ENCODE results near the gene LHFPL5. TPM values are rescaled to one million over a fixed set of nuclear protein-coding genes. Genes with fewer than 3 reads are reported as not detected.
A peak's percentile ranks its signal among the peaks of the same experiment; 100 is the strongest.

LHFPL5 gene
- not detected for total RNA-seq
- 0.11 TPM for polyA plus RNA-seq (2013, experiment 1 of 2)
- not detected for polyA plus RNA-seq (2013, experiment 2 of 2)
- long read RNA-seq, experiment 1, result 0 reads
- long read RNA-seq, experiment 2, result 0 reads
- long read RNA-seq, experiment 3, partial matches to known transcripts, result 0 of 1 reads
- long read RNA-seq, experiment 3, other reads (novel, unspliced or antisense), result 1 of 1 reads
- long read RNA-seq, experiment 4, result 0 reads

DNA sequence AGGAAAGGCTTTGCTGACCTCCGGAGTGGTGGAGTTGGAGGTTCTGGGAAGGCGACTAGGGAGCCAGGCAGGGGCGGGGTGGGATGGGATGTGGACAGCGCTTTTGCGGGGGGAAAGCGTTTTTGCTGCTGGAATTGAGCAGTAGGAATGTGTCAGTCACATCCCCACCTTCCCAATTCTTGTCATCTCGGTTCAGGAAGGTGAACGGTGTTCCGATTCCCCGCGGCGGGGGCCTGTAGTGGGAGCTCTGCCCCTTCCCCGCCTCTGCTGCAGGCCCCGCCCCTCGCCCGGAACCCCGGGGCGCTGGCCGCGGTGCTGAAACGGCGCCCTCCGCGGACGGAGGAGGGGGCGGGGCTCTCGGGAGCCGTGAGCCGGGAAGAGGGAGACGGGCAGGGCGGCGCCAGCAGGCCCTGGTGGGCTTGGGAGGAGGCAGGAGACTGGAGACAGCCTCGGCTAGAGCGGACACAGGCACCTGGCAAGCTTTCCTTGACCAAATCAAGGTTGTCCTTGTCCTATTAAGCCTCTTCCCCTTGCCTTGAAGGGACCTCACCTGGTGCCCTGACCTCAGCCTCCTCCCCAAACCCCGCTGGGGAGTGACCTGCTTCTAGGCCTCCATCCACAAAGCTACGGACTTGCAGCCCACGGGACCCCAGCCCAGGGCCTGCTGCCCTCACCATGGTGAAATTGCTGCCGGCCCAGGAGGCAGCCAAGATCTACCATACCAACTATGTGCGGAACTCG lies at the start of gene LHFPL5:
TSS of gene LHFPL5 (plus strand) at position 357 of the 741 bp plus-strand sequence. CDS start at position 676, 319 bp downstream.
- Mint-ChIP-seq H3K4me1 (no peaks in the 10 kb centered on the region), H3K4me3 (peak within 1 kb of the TSS; percentile 49), H3K27ac (no peak within 1 kb of the TSS), H3K9me3 (no peaks in the 10 kb centered on the region), H3K36me3 (ENCODE audit: low read depth) (no peaks in the 10 kb centered on the region), H3K27me3 (ENCODE audit: insufficient read depth) (peaks cover 3% of the 10 kb centered on the region)
- Histone ChIP-seq H3K9me3 (ENCODE audit: control insufficient read depth, low read length) (no peaks in the 10 kb centered on the region), H3K27ac (ENCODE audit: low read depth, low read length) (no peak within 1 kb of the TSS), H3K4me3 (ENCODE audit: low read length) (peak within 1 kb of the TSS; percentile 75), H3K36me3 (ENCODE audit: control insufficient read depth, insufficient read depth, low read length) (no peaks in the 10 kb centered on the region), H3K4me1 (ENCODE audit: control insufficient read depth, insufficient read depth, low read length) (no peaks in the 10 kb centered on the region), H3K9ac (ENCODE audit: extremely low read depth, low read length, poor library complexity, severe bottlenecking) (no peak within 1 kb of the TSS), H3K27me3 (ENCODE audit: control insufficient read depth, insufficient read depth, low read length, poor library complexity, severe bottlenecking) (peaks cover 7% of the 10 kb centered on the region)
- peak; percentile 93 for DNase-seq
- 15 to 43% methylated on average over 7 to 40 of the region's 40 CpGs for WGBS, 2 experiments (ENCODE audit: insufficient coverage in 1 of 2, insufficient read length in 1 of 2)
- TF ChIP-seq, protein P1, sequence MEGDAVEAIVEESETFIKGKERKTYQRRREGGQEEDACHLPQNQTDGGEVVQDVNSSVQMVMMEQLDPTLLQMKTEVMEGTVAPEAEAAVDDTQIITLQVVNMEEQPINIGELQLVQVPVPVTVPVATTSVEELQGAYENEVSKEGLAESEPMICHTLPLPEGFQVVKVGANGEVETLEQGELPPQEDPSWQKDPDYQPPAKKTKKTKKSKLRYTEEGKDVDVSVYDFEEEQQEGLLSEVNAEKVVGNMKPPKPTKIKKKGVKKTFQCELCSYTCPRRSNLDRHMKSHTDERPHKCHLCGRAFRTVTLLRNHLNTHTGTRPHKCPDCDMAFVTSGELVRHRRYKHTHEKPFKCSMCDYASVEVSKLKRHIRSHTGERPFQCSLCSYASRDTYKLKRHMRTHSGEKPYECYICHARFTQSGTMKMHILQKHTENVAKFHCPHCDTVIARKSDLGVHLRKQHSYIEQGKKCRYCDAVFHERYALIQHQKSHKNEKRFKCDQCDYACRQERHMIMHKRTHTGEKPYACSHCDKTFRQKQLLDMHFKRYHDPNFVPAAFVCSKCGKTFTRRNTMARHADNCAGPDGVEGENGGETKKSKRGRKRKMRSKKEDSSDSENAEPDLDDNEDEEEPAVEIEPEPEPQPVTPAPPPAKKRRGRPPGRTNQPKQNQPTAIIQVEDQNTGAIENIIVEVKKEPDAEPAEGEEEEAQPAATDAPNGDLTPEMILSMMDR (conservative IDR thresholded peaks at IDR 0.05), result no peak

DNA sequence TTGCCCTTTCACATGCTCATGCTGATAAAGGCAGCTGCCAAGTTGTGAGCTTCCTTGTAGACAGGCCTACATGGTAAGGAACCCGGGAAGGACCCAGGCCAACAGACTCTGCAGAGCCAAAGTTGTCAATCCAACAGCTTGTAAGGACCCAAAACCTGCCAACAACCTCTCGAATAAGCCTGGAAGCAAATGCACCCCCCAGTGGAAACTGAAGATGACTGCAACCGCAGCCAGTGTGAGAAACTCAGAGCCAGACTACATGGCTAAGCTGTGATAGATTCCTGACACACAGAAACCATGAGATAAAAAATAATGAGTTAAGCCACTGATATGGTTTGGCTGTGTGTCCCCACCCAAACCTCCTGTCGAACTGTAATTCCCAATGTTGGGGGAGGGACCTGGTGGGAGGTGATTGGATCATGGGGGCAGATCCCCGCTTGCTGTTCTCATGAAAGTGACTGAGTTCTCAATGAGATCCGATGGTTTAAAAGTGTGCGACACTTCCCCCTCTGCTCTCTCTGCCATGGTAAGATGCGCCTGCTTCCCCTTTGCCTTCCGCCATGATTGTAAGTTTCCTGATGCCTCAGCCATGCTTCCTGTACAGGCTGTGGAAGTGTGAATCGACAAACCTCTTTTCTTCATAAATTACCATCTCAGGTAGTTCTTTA lies 47.6 kb upstream of the LHFPL5 start:
- H3K9ac ChIP-seq (ENCODE audit: extremely low read depth, low read length, poor library complexity, severe bottlenecking), result no peak overlapping the region
- no peaks in the 10 kb centered on the region for H3K9me3 Mint-ChIP-seq
- H3K9me3 ChIP-seq (ENCODE audit: control insufficient read depth, low read length), result no peaks in the 10 kb centered on the region
- H3K4me3 Mint-ChIP-seq, result no peak overlapping the region
- TF ChIP-seq, protein P1 (conservative IDR thresholded peaks at IDR 0.05), result peak; percentile 79
- H3K4me1 Mint-ChIP-seq, result peaks cover 2% of the 10 kb centered on the region
- no peak overlapping the region for H3K27ac Mint-ChIP-seq
- peak; percentile 86 for DNase-seq
- H3K27me3 ChIP-seq (ENCODE audit: control insufficient read depth, insufficient read depth, low read length, poor library complexity, severe bottlenecking), result no peaks in the 10 kb centered on the region
- 49 to 57% methylated on average over 9 to 10 of the region's 10 CpGs for WGBS, 2 experiments (ENCODE audit: insufficient coverage in 1 of 2, insufficient read length in 1 of 2)
- no peaks in the 10 kb centered on the region for H3K36me3 ChIP-seq (ENCODE audit: control insufficient read depth, insufficient read depth, low read length)
- no peaks in the 10 kb centered on the region for H3K4me1 ChIP-seq (ENCODE audit: control insufficient read depth, insufficient read depth, low read length)
- H3K36me3 Mint-ChIP-seq (ENCODE audit: low read depth), result no peaks in the 10 kb centered on the region
- no peak overlapping the region for H3K4me3 ChIP-seq (ENCODE audit: low read length)
- H3K27me3 Mint-ChIP-seq (ENCODE audit: insufficient read depth), result no peaks in the 10 kb centered on the region
- H3K27ac ChIP-seq (ENCODE audit: low read depth, low read length), result no peak overlapping the region

DNA sequence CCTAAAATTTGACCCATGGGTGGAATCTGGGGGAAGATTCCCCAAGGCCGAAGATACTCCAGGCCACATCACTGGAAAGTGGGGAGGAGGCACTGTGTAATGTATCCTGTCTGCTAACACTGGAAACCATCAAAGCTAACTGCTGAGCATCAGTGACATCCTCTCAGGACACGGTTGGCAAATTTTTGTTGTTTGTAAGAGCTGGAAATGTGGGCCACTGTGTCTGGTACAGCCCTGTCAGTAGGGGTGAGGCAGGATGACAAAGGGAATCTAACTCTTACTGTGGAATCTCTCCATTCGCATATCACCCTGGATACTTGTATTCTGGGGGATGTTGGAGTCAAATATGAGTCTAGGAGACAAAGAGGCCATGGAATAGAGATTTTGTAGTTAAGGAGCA lies 45.7 kb upstream of the LHFPL5 start:
- no peak overlapping the region for H3K9ac ChIP-seq (ENCODE audit: extremely low read depth, low read length, poor library complexity, severe bottlenecking)
- no peaks in the 10 kb centered on the region for H3K36me3 ChIP-seq (ENCODE audit: control insufficient read depth, insufficient read depth, low read length)
- Mint-ChIP-seq H3K4me3 (no peak overlapping the region), H3K27me3 (ENCODE audit: insufficient read depth) (no peaks in the 10 kb centered on the region), H3K9me3 (no peaks in the 10 kb centered on the region), H3K4me1 (peaks cover 16% of the 10 kb centered on the region), H3K27ac (no peak overlapping the region), H3K36me3 (ENCODE audit: low read depth) (no peaks in the 10 kb centered on the region)
- H3K4me3 ChIP-seq (ENCODE audit: low read length), result no peak overlapping the region
- no peaks in the 10 kb centered on the region for H3K4me1 ChIP-seq (ENCODE audit: control insufficient read depth, insufficient read depth, low read length)
- no peaks in the 10 kb centered on the region for H3K27me3 ChIP-seq (ENCODE audit: control insufficient read depth, insufficient read depth, low read length, poor library complexity, severe bottlenecking)
- H3K27ac ChIP-seq (ENCODE audit: low read depth, low read length), result no peak overlapping the region
- WGBS, 2 experiments (ENCODE audit: insufficient coverage in 1 of 2, insufficient read length in 1 of 2), result 93 to 100% methylated on average over 3 of the region's 3 CpGs
- TF ChIP-seq, protein P1 (conservative IDR thresholded peaks at IDR 0.05), result no peak
- no peaks in the 10 kb centered on the region for H3K9me3 ChIP-seq (ENCODE audit: control insufficient read depth, low read length)
- no peak for DNase-seq
